Limb (tissue), 2 donors: ENCODE measurements around the gene ZBTB46.
"Not testable (repeated sequence)": the region's sequence is repeated elsewhere in the genome, so short reads cannot be mapped to it uniquely, and the experiment has no call there.

Experiments
- DNase-seq, 2 donors: peaks; one replicate each; pipeline ENCODE4 v3.0.0-alpha.2; 2016; ENCODE audit errors: extremely low spot score in 2 of 2

ZBTB46 gene

DNA sequence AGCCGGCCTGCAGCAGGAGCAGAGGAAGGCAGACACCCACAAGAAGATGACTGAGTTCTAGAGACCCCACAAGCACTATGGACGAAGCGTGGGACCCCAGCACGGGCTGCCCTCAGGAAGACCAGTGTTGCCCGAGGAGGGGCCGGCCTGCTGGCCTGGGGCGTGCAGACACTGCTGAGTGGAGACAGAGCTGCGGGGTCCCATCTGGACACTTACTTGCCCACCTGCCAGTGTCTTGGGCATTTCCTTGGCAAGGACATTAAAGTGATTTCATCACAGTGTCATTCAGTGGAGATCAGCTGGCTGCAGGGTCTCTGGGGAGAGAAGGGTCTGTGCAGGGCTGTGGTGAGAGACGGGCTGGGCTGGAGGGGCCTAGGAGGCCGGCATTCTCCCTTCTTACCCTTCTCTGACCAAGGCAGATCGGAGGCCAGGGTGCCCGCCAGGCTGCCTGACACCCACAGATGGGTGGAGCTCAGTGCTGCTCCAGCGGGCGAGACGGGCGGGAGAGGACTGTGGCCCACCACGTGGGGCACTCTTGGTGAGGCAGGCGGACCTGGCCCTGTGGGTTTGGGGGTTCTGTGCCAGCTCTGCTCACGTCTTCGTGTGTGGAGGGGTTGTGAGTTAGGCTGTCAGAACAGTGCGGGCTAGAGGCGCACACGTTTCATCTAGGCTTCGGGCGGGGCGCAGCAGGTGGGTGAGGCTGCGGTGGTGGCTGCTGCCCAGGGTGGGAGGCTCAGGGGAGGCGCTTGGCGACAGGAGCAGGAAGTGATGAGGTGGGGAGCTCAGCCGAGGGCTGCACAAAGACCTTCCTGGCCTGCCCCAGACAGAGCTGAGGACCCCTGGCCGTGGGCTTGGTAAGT, 95.0 kb downstream of the ZBTB46 start, which contains the start of gene LIME1:
Gene LIME1, plus strand, starts transcription at position 806 of the 860 bp plus-strand sequence. CDS start 886 bp downstream, outside the sequence.
- DNase-seq, result no peak

DNA sequence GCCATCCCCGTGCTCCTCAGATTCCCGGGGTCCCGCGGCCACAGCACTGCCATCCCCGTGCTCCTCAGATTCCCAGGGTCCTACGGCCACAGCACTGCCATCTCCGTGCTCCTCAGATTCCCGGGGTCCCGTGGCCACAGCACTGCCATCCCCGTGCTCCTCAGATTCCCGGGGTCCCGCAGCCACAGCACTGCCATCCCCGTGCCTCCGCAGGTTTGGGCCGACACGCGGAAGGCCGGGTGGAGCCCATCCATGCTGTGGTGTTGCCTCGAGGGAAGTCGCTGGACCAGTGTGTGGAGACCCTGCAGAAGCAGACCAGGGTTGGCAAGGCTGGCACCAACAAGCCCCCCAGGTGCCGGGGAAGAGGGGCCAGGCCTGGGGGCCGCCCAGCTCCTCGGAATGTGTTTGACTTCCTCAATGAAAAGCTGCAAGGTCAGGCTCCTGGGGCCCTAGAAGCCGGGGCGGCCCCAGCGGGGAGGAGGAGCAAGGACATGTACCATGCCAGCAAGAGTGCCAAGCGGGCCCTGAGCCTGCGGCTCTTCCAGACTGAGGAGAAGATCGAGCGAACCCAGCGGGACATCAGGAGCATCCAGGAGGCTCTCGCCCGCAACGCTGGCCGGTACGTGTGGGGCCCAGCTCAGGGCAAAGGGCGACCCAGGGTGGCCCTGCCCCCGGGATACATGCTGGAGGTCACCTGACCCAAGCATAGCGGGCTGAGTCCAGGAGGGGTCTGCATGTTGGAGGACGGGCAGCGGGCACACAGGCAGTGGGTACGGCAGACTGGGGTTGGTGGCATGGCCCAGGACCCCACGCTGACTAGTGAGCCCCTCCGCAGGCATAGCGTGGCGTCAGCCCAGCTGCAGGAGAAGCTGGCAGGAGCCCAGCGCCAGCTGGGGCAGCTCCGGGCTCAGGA, 95.9 kb downstream of the ZBTB46 start:
- DNase-seq, result no peak

GRCh38 chr20:63734111-63734945, 96.7 kb downstream of the ZBTB46 start:
- no peak for DNase-seq

GRCh38 chr20:63733579-63734081, 97.4 kb downstream of the ZBTB46 start:
- no peak for DNase-seq

DNA sequence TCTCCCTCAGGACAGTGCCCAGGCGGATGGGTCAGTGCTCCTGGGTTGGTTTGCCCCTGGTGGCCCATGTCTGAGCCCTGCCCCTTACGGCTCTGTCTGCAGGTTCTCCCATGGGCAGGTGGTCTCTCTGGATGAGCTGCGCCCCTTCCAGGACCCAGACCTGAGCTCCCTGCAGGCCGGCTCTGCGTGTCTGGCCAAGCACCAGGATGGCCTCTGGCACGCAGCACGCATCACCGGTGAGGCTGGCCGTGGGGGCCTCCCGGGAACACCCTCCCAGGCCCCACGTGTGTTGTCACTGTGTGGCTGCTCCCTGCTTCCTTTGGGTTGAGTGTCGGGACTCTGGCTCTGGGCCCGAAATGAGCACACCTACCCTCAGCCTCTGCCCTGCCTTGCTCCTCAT, 97.9 kb downstream of the ZBTB46 start:
- no peak for DNase-seq

GRCh38 chr20:63732118-63733095, 98.7 kb downstream of the ZBTB46 start:
- DNase-seq, result no peak

- no peak for DNase-seq
These were observed 99.7 kb downstream of the ZBTB46 start for GRCh38 chr20:63731410-63731809.

GRCh38 chr20:63730189-63730733, 100.8 kb downstream of the ZBTB46 start:
- DNase-seq, result not testable (repeated sequence)

DNA sequence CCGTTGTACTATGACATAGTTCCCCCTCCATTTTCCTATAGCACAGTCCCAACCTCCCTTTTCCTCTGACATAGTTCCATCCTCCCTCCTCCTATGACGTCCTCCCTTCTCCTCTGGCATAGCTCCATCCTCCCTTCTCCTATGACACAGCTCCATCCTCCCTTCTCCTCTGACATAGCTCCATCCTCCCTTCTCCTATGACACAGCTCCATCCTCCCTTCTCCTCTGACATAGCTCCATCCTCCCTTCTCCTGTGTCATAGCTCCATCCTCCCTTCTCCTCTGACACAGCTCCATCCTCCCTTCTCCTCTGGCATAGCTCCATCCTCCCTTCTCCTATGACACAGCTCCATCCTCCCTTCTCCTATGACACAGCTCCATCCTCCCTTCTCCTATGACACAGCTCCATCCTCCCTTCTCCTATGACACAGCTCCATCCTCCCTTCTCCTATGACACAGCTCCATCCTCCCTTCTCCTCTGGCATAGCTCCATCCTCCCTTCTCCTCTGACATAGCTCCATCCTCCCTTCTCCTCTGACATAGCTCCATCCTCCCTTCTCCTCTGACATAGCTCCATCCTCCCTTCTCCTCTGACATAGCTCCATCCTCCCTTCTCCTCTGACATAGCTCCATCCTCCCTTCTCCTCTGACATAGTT, 108.0 kb downstream of the ZBTB46 start:
- DNase-seq, result not testable (repeated sequence)

DNA sequence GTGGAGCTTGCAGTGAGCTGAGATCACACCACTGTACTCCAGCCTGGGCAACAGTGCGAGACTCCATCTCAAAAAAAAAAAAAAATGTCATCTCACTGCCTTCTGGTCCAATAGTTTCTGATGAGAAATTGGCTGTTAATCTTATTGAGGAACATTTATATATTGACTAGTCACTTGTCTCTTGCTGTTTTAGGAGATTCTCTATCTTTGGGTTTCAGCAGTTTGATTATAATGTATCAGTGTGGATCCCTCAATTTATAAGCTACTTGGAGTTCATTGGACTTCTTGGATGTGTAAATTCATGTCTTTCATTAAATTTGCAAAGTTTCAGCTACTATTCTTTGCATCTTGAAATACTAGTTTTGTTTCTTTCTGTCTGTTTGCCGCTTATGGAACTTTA, 112.1 kb downstream of the ZBTB46 start:
- DNase-seq, result no peak

DNA sequence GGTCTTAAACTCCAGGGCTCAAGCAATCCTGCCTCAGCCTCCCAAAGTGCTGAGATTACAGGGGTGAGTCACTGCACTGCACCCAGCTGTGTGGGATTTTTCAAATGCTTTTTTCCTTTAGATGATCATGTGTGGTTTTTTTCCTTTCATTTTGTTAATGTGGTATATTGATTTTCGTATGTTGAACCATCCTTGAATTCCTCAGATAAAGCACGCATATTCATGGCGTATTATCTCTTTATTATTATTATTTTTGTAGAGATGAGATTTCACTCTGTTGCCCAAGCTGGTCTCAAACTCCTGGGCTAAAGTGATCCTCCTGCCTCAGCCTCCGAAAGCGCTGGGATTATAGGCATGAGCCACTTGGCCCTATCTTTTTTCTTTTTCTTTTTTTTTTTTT, 116.2 kb downstream of the ZBTB46 start:
- DNase-seq, result no peak

DNA sequence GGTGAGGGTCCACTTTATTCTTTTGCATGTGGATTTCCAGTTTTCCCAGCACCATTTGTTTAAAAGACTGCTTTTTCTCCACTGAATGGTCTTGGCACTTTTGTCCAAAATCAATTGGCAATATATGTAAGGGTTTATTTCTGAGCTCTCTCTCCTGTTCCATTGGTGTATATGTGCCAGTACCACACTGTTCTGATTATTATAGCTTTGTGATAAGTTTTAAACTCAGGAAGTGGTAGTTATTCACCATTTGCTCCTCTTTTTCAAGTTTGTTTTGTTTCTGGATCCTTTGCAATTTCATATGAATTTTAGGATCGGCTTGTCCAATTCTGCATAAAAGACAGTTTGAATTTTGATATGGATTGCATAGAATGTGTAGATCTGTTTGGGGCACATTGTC, 118.9 kb downstream of the ZBTB46 start:
- DNase-seq, result no peak

DNA sequence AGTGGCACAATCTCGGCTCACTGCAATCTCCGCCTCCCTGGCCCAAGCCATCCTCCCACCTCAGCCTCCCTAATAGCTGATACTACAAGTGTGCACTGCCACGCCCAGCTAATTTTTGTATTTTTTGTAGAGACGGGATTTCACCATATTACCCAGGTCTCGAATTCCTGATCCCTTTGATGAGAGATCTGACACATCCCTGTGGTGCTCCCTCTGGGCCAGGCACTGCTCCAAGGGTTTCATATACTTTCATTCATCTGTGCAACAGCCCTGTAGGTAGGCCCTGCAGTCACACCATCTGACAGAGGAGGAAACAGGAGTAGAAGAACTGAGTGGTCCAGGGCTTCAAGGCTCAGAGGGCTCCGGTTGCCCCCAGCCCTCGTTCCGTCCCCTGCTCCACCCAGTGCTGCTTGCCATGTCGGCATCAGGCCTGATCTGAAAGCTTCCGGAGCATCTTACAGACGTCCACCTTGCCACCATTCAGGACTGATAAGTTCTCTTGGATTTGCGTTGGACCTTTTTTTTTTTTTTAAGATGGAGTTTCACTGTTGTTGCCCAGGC, 119.9 kb downstream of the ZBTB46 start:
- DNase-seq, result no peak

DNA sequence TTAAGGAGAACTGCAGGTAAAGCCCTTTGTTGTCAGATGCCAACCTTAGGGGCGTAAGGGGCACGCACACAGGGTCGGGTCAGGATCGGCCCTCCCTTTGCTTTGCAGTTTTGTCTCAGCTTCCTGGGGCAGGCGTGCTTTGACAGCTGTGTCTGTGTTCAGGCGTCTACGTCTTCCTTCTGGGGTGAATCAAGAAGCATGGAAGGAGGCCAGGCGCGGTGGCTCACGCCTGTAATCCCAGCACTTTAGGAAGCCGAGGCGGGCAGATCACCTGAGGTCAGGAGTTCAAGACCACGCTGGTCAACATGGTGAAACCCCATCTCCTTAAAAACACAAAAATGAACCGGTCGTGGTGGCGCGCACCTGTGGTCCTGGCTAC, 121.9 kb downstream of the ZBTB46 start:
- no peak for DNase-seq

DNA sequence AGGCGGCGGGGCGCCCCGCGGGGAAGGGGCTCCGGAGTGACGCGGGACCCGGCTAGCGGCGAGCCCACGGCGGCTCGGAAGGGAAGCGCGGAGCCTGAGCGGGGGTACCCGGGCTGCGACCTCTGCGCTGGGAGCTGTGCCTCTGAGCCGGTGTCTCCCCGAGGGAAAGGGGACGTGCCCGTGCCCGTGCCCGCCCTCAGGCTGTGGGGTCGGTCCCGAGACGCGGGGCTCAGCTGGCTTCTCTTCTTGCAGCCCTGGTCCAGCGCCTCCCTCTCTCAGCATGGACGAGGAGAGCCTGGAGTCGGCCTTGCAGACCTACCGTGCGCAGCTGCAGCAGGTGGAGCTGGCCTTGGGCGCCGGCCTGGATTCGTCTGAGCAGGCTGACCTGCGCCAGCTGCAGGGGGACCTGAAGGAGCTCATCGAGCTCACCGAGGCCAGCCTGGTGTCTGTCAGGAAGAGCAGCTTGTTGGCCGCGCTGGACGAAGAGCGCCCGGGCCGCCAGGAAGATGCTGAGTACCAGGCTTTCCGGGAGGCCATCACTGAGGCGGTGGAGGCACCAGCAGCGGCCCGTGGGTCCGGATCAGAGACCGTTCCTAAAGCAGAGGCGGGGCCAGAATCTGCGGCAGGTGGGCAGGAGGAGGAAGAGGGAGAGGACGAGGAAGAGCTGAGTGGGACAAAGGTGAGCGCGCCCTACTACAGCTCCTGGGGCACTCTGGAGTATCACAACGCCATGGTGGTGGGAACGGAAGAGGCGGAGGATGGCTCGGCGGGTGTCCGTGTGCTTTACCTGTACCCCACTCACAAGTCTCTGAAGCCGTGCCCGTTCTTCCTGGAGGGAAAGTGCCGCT, 122.5 kb downstream of the ZBTB46 start:
- DNase-seq, result no peak

- peak; percentile 83 to 93 for DNase-seq
These were observed 123.3 kb downstream of the ZBTB46 start, which contains the start of the genes ARFRP1 and ZGPAT for GRCh38 chr20:63707558-63708300. Gene ARFRP1, minus strand, starts transcription at chr20:63707976. Its CDS starts 885 bp downstream, at chr20:63707091. Gene ZGPAT, plus strand, starts transcription at chr20:63708039. Its CDS starts 542 bp downstream, at chr20:63708581.
